Activated T-helper 17 cell treated with anti-CD3 and anti-CD28 coated beads, Interleukin-2, amount 50 U/mL, for 72 hours (primary cell): Measurements from ENCODE around the gene ENG. TPM values are rescaled to one million over a fixed set of nuclear protein-coding genes. Genes with fewer than 3 reads are reported as not detected.

Experiments
- ATAC-seq: fragments of 150-1000 bp; cut with Tn5 transposase; replicated peaks from 2 replicates; pipeline ENCODE4 v1.10.0; 2021; ENCODE audit warnings: mild to moderate bottlenecking, moderate library complexity
- H3K27ac Mint-ChIP-seq: one replicate; pipeline ENCODE4 v1.8.0; 2022; ENCODE audit warnings: mixed read lengths
- H3K27me3 Mint-ChIP-seq: one replicate; pipeline ENCODE4 v1.8.0; 2022; ENCODE audit warnings: mixed read lengths
- H3K36me3 Mint-ChIP-seq: one replicate; pipeline ENCODE4 v1.8.0; 2022; ENCODE audit warnings: low read depth, mild to moderate bottlenecking, mixed read lengths
- H3K4me1 Mint-ChIP-seq: one replicate; pipeline ENCODE4 v1.8.0; 2022; ENCODE audit warnings: mixed read lengths
- H3K4me3 Mint-ChIP-seq: one replicate; pipeline ENCODE4 v1.8.0; 2022; ENCODE audit warnings: mild to moderate bottlenecking, mixed read lengths
- H3K9me3 Mint-ChIP-seq: one replicate; pipeline ENCODE4 v1.8.0; 2022; ENCODE audit warnings: mixed read lengths
- total RNA-seq, 2 donors: library from RNA; stranded (reverse); gene quantifications; one replicate each; pipeline ENCODE4 v1.2.3, GENCODE V29; 2022

Gene ENG
- total RNA-seq, 2 donors from 2014 or later, result 10.0 to 18.7 TPM

DNA sequence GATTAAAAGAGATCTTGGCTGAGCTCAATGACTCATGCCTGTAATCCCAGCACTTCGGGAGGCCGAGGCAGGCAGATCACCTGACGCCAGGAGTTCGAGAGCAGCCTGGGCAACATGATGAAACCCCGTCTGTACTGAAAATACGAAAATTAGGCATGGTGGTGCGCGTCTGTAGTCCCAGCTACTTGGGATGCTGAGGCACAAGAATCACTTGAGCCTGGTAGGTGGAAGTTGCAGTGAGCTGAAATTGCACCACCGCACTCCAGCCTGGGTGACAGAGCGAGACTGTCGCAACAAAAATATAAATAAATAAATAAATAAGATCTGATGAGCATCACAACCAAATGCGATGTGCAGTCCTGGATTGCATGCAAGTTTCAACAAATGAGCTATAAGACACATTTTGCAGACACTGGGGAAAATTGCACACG is 8.7 kb upstream of the ENG start:
- peak overlapping the region; percentile 80 for H3K27ac Mint-ChIP-seq

DNA sequence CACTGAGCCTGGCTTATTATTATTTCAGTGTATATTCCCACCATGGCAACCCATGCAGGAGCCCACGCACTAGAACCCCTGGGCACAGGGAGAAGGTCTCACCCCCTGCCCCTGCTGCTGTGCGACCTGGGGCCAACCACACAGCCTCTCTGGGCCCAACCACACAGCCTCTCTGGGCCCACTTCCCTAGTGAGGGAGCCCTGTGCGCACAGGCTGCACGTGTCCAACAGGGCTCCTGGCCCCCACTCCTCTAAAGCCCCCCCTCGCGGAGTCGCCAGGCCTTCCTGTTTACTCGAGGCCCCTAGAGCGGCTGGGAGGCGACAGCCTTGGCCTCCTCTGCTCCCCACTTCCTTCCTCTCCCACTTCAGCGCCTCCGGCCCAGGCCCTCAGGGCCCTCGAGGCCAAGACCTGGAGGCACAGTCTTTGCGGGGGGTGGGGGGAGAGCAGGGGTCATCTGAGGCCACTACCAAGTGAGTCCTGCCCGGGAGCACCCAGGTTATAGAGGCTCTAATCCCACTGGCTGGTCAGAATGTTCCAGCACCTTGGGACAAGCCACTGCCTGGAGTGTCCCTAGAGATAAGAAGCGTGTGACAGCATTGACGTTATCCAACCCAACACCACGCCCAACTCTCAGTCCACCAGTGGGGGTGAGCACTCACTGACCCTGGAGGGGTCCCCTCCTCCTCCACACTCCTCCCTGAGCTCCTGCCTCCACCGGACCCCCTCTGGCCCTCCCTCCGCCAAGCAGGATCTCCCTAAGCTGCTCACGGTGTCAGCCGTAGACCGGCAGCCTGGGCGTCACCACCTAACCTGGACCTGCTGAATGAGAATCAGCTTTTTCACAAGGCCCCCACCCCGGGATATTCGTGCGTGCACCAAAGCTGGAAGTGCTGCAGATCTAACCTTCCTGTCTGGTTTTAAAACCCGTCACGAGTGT is 7.9 kb upstream of the ENG start:
- Mint-ChIP-seq H3K9me3 (no peaks in the 10 kb centered on the region), H3K27me3 (no peaks in the 10 kb centered on the region), H3K4me3 (peak overlapping the region; percentile 49), H3K4me1 (peaks cover 18% of the 10 kb centered on the region), H3K27ac (peak overlapping the region; percentile 80), H3K36me3 (no peaks in the 10 kb centered on the region)
- ATAC-seq, result peak; percentile 53

More for the DNA sequence above, 8.7 kb upstream of the ENG start:
- Mint-ChIP-seq H3K9me3 (no peaks in the 10 kb centered on the region), H3K4me1 (peaks cover 18% of the 10 kb centered on the region), H3K4me3 (no peak overlapping the region), H3K36me3 (no peaks in the 10 kb centered on the region), H3K27me3 (no peaks in the 10 kb centered on the region)
- ATAC-seq, result no peak

DNA sequence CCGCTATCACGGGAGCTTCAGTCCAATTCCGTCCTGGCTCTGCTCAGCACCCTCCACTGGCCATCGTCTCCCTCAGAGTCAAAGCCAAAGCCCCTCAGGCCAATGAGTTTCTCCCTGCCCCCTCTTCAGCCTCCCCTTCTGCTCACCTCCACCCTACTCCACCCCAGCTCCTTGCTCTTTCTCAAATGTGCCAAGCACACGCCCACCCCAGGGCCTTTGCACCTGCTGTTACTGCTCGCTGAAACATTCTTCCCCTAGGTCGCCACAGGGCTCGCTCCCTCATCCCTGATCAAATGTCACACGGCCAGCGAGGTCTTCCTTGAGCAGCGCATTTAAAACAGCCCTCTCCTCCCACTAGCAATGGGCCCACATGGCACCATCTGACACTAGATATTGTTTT is 6.3 kb upstream of the ENG start:
- H3K27me3 Mint-ChIP-seq, result no peaks in the 10 kb centered on the region

DNA sequence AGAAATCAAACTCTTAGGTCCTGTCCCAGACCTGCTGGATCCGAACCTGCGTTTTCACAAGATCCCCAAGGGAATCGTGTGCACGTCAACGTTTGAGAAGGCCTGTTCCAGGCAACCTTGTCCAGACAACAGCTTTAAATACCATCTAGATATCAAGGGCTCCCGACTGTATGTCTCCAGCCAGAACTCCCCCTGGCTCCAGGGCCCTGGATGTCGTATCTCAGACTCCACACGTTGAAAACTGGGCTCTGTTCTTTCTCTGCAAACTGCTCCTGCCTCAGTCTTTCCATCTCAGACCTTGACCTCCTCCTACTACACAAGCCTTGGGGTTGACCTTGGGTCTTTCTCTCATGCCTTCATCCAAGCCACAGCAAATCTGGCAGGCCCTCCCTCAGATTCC is 5.8 kb upstream of the ENG start:
- Mint-ChIP-seq H3K9me3 (no peaks in the 10 kb centered on the region), H3K36me3 (no peaks in the 10 kb centered on the region), H3K4me3 (no peak overlapping the region), H3K4me1 (peaks cover 15% of the 10 kb centered on the region), H3K27me3 (no peaks in the 10 kb centered on the region), H3K27ac (peak overlapping the region; percentile 80)
- ATAC-seq, result no peak

More for the DNA sequence above, 6.3 kb upstream of the ENG start:
- Mint-ChIP-seq H3K9me3 (no peaks in the 10 kb centered on the region), H3K27ac (peak overlapping the region; percentile 80), H3K4me1 (peaks cover 17% of the 10 kb centered on the region), H3K36me3 (no peaks in the 10 kb centered on the region), H3K4me3 (no peak overlapping the region)
- no peak for ATAC-seq

DNA sequence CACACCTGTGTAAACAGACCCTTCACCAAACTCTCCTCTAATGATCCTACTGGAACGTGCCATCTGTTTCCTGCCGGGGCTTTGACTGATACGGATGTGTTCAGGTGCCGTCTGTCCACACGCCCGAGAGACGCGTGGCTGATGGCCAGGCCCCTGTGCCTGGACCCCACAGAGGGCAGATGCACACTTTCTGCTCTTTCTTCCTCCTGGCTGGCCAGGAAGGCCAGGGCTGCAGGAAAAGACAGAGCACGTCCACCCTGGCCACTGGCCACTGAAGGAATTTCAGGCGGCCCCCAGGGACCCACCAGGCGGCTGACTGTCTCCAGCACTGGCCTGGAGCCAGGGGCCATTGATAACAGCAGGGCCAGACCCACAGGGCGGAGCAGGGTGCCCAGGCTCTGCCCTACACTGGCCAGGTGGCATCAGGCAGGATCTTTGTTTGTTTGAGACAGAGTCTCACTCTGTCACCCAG is 3.6 kb upstream of the ENG start:
- ATAC-seq, result no peak
- no peaks in the 10 kb centered on the region for H3K27me3 Mint-ChIP-seq
- no peaks in the 10 kb centered on the region for H3K36me3 Mint-ChIP-seq
- H3K27ac Mint-ChIP-seq, result no peak overlapping the region
- H3K4me3 Mint-ChIP-seq, result no peak overlapping the region
- H3K9me3 Mint-ChIP-seq, result no peaks in the 10 kb centered on the region
- peaks cover 10% of the 10 kb centered on the region for H3K4me1 Mint-ChIP-seq

DNA sequence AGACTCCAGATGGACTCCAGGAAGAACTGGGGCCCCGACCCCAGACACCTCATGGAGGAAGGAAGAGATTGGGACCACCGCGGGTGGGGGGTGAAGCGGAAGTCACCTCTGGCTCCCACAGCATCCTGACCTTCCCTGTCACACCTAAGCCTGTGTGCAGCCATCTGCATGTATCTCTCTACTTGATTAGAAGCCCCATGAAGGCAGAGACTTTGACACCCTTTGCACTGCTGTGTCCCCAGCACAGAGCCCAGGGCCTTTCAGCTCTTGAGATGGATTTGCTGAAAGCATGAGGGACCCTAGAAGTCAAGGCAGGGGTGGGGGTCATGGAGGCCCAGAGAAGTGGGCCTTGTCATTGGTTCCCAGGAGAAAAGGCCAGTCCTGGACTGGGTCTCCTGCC is 2.8 kb upstream of the ENG start:
- peaks cover 5% of the 10 kb centered on the region for H3K4me1 Mint-ChIP-seq
- ATAC-seq, result no peak
- H3K27me3 Mint-ChIP-seq, result no peaks in the 10 kb centered on the region
- H3K36me3 Mint-ChIP-seq, result no peaks in the 10 kb centered on the region
- H3K9me3 Mint-ChIP-seq, result no peaks in the 10 kb centered on the region
- no peak overlapping the region for H3K4me3 Mint-ChIP-seq
- H3K27ac Mint-ChIP-seq, result no peak overlapping the region

DNA sequence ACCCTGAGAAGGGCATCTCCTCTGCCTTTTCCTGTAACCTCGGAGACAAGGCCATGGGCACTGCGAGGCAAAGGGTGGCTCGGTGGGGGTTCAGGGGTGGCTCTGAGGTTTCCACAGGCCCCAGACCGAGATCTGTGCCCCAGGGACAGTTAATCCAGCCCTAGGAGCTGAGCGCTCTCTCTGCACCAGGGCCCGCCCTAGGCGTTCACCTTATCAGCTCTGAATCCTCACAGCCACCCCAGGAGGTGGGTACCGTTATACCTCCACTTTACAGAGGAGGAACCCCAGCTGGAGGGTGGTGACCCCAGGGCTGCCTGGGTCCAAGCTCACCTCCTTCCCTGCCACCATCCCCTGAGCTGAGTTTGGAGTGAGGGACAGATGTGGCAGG is 2.3 kb upstream of the ENG start:
- peaks cover 5% of the 10 kb centered on the region for H3K4me1 Mint-ChIP-seq
- H3K27ac Mint-ChIP-seq, result no peak overlapping the region
- no peak overlapping the region for H3K4me3 Mint-ChIP-seq
- H3K9me3 Mint-ChIP-seq, result no peaks in the 10 kb centered on the region
- ATAC-seq, result no peak
- H3K27me3 Mint-ChIP-seq, result no peaks in the 10 kb centered on the region
- H3K36me3 Mint-ChIP-seq, result no peaks in the 10 kb centered on the region

DNA sequence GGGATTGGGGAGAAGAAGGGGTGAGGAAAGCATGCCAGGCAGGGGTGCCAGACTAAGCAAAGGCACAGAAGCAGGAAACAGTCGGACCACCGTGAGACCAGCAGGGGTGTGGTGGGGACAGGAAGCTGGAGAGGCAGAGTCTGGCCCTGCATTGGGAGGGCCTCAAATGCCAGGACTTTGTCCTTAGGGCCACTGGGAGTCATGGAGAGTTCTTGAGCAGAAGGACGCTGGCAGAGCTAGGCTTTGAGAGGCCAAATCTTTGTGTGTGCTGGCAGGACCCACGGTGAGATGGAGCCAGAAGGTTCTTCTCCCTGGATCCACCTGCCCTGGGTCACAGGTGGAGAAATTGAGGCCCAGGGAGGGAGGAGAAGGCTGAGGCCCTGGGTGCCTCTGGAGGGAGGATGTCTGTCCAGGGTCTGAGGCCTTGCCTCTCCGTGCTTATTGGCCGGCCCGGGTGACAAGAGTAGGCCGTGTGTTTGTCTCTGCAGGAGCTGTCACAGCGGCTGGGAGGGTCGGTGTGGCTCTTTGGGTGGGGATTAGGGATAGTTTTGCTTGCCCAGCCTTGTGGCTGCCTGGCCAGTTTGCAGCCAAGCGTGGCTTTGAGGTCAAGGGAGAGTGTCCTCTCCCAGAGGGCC is 1.8 kb upstream of the ENG start:
- Mint-ChIP-seq H3K27ac (peak overlapping the region; percentile 79), H3K36me3 (no peaks in the 10 kb centered on the region), H3K4me1 (peaks cover 5% of the 10 kb centered on the region), H3K27me3 (no peaks in the 10 kb centered on the region), H3K4me3 (no peak overlapping the region), H3K9me3 (no peaks in the 10 kb centered on the region)
- ATAC-seq, result no peak

DNA sequence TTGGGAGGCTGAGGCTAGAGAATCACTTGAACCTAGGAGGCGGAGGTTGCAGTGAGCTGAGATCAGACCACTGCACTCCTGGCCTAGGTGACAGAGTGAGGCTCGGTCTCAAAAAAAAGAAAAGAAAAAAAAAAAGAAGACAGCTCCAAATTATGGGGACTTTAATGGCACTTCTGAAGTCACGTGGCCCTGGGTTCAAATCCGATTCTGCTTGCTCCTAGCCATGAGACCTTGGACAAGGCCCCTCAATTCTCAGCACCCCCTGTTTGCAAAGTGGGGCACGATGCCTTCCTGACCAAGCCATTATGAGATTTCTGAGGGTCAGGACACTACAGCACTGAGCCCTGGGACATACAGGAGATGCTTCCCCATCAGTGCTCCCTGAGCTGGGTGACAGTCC is 1.1 kb upstream of the ENG start:
- no peaks in the 10 kb centered on the region for H3K27me3 Mint-ChIP-seq
- peak overlapping the region; percentile 86 for H3K4me3 Mint-ChIP-seq
- no peak for ATAC-seq
- no peaks in the 10 kb centered on the region for H3K36me3 Mint-ChIP-seq
- peak overlapping the region; percentile 79 for H3K27ac Mint-ChIP-seq
- peaks cover 5% of the 10 kb centered on the region for H3K4me1 Mint-ChIP-seq
- H3K9me3 Mint-ChIP-seq, result no peaks in the 10 kb centered on the region

DNA sequence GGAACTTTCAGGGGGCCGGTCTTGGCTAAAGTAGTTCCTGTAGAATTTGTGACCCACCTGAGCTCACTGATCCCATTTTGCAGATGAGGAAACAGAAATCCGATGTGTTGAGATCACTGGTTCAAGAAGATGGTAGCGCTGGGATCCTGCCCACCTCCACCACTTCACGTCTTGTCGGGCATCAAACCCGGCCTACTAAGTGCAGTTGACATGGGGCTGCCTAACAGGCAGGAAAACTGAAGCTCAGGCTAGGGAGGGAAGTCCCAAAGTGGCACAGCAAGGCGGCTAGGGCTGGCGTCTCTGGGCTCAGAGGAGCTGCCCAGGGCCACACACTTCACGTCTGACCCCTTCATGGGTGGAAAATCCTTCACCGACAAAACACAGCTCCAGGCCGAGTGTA is 502 bp upstream of the ENG start:
- Mint-ChIP-seq H3K27ac (peak overlapping the region; percentile 79), H3K4me1 (peaks cover 5% of the 10 kb centered on the region), H3K36me3 (no peaks in the 10 kb centered on the region), H3K27me3 (no peaks in the 10 kb centered on the region), H3K9me3 (no peaks in the 10 kb centered on the region), H3K4me3 (peak overlapping the region; percentile 86)
- ATAC-seq, result no peak

DNA sequence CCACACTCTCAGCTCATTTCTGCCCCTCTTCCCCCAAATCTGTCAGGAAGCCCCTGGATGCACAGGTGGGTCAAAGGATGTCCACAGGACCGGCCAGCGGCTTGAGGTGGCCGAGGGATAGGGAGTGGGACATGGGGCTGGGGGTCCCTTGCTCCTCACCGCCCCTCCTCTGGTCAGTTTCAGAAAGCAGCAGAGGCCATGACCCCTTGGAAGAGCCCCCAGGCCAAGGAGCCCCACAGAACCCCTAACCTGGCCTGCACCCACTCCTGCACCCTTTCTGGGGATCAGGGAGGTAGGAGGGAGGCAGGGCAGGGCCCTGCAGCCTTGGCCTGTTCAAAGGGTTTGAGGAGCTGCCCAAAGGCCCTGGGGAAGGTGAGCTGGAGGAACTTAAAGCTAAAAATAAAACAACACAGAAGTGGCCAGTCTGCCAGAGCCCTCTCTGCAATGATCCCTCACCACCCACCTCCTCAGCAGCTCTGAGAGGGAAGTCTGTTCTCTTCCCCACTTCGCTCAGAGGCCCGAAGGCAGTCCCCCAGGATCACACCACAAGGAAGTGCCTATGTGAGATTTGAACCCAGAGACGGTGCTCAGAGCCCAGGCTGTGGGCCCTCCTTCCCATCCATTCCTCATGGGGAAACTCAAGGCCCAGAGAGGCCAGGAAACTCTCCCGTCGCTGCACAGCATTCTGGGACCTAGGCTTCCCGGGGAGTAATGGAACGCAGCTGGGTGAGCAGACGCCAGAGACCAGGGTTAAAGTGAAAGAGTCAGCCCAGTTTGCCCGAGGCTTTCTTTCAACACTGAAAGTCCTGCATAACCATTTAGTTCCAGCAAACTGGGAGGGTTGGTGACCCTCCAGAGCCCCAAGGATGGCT is 910 bp downstream of the ENG start:
- ATAC-seq, result peak; percentile 45
- H3K9me3 Mint-ChIP-seq, result peaks cover 8% of the 10 kb centered on the region
- H3K27ac Mint-ChIP-seq, result peak overlapping the region; percentile 89
- peaks cover 9% of the 10 kb centered on the region for H3K36me3 Mint-ChIP-seq
- peak overlapping the region; percentile 86 for H3K4me3 Mint-ChIP-seq
- H3K4me1 Mint-ChIP-seq, result peaks cover 9% of the 10 kb centered on the region
- H3K27me3 Mint-ChIP-seq, result no peaks in the 10 kb centered on the region

DNA sequence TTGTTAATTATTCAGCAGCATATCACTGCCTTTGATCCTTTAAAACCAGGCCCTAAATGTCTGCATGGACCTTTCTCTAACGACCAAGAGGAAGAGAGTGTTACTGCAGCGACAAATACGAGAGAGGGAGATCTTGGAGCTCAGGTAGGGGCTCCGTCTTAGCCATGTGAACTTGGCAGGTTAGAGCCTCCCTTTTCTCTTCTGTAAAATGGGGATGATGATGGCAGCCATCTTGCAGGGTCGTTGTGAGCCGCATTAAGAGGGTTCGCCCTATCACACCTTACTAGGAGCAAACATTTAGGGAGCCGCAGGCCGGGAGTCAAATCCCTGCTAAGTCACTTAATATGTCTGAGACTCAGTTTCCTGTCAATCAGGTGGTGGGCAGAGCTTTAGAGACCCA is 1.6 kb downstream of the ENG start:
- ATAC-seq, result no peak
- Mint-ChIP-seq H3K4me1 (peaks cover 10% of the 10 kb centered on the region), H3K27ac (no peak overlapping the region), H3K36me3 (peaks cover 9% of the 10 kb centered on the region), H3K27me3 (no peaks in the 10 kb centered on the region), H3K4me3 (peak overlapping the region; percentile 86), H3K9me3 (peaks cover 8% of the 10 kb centered on the region)

DNA sequence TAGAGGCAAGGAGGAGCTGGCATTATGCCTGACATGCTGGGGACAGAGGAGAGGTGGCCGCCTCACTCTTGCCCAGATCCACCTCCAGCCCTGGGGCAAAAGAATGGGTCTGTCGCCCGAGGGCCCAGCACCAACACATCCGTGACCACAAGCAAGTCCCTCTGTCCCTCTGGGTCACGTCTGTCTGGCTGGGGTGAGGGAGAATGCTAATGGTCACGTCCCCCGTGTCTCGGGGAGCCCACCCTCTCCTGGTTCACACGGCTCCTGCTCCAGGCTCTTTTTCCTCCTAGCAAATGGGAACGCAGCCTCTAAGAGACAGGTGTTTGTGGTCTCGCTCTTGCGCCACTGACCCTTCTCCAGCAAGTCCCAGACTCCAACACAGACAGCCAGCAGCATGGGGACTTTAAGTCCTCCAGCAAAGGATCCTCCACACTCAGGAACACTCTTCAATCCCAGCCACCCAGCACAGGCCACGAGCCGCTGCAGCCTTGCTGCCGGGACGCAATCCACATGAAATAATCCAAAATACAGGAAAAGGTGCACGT is 4.1 kb downstream of the ENG start:
- Mint-ChIP-seq H3K27me3 (no peaks in the 10 kb centered on the region), H3K27ac (no peak overlapping the region), H3K9me3 (peaks cover 8% of the 10 kb centered on the region), H3K4me3 (no peak overlapping the region), H3K4me1 (peaks cover 5% of the 10 kb centered on the region), H3K36me3 (peaks cover 9% of the 10 kb centered on the region)
- ATAC-seq, result no peak
